HL-60/S4 (cell line): Measurements from ENCODE around the gene GLI3.

Experiments used
- in situ Hi-C: fragments of 300-500 bp; cut with MboI; formaldehyde crosslinking; loops from 2 replicates; pipeline ENCODE4 v1.14.3; 2022; ENCODE audit warnings: low sequenced_read_pairs

The GLI3 gene

DNA sequence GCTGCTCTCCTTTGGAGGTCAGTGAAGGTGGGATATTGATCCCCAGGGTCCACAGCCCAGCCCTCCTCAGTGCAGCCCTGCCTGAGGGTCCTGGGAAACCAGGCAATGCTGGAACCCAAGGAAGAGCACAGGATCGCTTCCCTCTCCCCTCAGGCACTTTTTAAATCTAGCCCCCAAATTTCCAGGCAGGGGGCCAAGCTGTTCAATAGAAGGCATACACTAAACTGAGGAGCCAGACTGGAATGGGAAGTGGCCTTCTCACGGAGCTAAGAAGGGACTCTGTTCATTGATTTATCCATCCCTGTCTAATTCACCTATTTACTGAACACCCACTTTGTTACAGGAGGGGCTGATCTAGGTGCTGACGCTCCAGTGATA lies 60.3 kb downstream of the GLI3 start:
- in situ Hi-C loops: no loop called here

DNA sequence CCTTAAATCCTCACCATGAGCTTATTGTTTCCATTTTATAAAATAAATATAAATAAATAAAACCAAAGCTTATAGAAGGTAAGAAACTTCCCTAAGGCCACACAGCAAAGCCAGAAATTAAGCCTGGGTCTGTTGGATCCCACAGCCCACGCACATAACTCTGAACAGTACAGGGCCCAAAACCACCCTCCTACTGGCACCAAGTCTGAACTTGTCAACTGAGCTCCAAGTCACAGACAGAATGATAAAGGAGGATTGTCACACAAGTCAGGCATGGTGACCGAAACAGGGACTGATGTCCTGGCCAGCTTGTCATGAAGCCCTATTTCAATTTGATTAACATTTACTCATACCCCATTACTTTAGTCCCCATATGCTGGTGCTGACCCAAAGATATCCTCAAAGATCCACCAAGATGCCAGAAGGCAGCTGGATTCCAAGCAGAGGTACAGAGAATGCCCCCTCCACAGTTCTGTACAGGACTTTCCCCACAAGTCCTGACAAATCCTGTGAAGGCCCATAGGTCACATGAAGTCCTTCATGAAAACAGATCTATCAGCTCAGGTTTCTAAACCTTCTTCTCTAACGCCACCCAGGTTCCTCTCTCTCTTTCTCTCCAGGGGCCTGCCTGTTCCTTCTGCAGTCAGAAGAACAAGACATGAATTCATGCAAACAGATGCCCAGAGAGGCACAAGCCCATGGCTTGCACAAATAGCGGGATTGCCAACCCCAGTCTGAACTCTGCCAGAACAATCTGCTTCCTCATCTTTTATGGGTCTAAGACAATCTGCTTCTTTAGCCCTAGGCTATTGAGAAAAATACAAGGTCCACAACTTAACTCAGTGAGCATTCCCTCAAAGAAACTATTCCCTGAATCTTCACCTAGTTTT lies 60.9 kb downstream of the GLI3 start:
- in situ Hi-C loops: no loop called here

DNA sequence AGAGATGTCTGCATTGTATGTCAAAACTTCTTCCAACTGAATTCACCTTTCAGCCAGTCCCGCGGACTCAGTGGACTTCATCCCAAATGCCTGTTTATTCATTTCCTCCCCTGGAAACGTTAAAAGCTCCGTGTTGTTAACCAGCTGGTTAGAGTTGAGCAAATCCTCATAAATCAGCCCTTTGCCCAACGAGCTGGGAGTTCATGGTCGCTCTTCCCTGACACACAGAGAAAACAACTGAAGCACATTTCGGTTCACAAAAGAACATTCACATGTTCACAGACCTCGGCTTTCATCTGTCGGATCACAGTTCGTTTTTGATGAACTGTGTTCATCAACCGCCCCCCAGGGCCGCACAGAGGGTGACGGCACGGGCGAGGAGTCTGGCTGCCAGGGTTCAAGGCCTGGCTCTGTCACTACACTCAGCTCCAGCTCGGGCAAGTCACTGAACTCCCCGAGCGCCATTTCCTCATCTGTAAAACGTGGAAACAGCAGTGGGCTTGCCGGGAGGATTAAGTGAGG lies 62.6 kb downstream of the GLI3 start:
- in situ Hi-C loops: no loop called here

DNA sequence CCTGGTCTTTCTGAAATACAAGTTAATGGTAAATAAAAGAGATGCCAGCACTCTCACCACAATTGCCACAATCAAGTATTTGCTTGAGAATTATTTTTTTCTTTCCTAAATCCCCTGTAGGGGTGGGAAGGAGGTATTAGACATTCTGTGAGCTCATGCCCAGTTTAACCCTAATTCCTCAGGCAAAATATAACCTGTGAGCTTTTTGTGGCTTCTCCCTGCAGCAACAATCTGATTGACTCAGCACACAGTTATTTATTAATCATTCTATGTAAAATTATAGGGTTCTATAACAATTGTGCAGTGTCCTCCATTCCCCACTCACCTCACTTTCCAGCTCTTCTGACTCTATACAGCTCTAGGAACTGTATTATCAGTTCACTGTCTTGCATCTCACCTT lies 66.3 kb downstream of the GLI3 start:
- in situ Hi-C loops: no loop called here

DNA sequence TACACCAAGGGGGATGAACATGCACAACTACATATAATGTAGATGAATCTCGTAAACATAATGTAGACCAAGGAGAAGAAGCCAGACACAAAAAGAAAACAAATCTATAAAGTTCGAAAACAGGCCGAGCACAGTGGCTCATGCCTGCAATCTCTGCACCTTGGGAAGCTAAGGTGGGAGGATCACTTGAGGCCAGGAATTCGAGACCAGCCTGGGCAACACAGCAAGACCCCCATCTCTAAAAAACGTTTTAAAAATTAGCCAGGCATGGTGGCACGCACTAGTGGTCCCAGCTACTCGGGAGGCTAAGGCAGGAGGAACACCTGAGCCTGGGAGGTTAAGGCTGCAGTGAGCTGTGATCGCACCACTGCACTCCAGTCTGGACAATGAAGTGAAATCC lies 68.5 kb downstream of the GLI3 start:
- in situ Hi-C loops: no loop called here

DNA sequence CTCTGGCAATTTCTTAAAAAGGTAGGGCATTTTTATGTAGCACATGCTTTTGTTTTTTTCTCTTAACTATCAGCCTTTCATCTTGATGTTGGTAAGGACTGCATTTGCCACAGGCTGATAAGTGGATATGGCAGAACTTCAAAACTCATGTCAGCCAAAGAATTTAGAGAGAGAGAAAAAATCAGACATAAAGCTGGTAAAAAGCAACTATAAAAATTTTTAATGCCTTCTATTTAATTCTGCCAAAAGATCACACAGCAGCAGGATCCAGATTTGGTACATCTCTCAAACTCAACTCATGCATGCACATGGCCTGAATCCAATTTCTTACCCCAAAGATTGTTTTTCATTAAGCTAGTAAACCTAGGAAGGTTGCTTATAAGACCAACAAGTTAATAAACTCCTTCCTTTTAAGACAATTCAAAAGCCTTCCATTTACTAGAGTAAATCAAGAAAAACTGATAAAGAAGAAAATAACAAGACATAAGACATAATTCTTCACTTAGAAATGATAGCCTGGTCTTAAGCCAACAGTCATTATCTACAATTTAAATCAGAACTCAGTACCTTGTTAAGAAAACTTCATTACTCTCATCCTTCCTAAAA lies 69.3 kb downstream of the GLI3 start:
- in situ Hi-C loops: no loop called here

DNA sequence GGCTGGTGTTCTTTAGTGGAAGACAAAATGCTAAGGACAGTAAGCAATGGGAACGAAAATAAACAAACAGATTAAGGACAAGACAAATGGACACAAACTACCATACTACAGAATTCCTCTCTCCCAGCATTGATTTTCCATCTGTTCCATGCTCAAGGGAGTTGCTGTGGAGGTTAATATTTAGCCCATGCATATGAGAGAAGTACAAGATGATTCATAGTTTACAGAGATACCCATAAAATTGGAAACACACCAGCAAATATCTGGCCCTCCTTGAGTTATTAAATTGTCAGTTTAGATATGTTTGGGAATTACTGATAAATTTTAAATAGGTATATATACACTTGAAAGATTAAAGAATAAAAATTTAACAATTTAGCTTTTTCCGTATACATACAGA lies 69.8 kb downstream of the GLI3 start:
- in situ Hi-C loops: no loop called here

DNA sequence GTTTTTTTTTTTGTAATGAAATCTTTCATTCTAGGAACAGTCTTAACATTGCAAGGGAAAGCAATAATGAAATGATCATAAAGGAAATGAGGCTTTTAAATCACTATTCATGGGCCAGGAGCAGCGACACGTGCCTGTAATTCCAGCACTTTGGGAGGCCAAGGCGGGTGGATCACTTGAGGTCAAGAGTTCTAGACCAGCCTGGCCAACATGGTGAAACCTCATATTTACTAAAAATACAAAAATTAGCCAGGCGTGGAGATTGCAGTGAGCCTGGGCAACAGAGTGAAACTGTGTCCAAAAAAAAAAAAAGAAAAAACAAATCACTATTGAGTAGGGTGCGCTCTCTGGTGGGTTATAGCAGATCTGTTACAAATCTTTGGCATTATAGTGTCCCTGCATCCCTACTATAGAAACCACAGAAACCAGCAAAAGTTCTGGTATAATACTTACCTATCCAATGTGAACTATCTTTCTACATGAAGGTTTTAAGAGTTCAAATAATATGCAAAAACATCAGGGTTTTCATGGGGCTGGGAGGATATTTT lies 72.1 kb downstream of the GLI3 start:
- in situ Hi-C loops: no loop called here

DNA sequence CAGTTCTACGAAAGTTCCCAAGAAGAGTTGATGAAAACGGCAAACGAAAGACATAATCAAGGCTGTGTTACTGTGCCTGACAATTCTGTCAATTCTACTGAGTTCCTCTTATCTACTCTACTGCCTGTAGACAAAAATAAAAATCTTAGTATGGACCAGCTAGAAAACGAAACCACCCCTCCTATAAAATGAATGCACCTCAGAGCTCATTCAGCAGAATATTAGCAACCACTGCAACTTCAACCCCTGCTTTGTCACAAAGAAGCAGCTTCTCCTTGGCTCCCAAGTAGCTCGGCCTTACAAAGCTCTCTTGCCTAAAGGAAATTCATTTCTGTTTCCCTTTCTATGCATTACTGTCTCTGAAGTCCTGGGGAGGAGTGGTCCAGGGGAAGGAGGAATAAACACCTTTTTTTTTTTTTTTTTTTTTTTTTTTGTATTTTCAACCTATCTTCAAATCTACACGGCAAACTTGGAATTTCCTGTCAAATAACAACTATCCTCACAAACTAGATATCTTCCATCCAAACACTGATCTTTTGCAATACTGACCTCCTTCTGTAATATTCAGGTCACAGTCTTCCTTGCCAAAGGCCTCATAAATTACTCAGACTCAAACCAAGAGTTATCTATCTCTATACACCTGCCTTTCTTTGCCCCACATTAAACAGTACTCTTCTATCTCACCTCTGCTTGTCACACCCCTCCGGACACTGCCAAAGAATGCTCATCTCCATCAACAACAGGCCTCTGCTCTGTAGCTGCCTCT lies 74.3 kb downstream of the GLI3 start:
- in situ Hi-C loops: no loop called here

DNA sequence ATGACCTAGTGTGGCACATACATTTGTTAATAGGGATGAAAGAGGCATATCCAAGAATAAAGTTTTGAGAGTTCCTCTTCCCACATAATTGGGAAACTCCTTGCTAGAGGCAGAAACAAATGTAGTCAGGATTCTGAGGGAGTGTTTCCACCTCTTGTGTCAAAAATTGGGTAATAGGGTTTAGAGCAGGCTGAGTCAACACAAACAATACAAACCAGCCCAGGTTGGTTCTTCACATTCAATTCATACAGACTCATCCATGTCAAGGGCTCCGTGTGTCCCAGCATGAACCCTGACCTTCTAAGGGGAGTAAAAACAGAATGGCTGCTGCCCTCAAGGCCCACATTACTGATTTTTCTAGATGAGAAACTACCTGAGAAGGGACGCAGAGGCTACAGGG lies 75.3 kb downstream of the GLI3 start:
- in situ Hi-C loops: no loop called here

DNA sequence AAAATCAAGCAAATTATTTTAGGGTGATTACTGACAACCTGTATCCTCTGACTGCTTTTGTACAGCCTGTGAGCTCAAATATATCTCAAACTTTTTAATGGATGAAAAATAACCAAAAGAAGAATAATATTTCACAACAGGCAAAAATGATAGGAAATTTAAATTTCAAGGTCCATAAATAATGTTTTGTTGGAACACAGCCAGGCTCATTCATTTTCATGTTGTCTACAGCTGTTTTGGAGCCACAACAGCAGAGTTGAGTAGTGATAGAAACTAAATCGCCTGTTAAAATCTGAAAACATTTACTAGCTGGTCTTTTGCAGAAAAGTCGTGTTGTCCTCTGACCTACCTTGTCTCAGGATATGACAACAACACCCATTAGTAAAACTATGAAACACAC lies 75.9 kb downstream of the GLI3 start:
- in situ Hi-C loops: no loop called here

DNA sequence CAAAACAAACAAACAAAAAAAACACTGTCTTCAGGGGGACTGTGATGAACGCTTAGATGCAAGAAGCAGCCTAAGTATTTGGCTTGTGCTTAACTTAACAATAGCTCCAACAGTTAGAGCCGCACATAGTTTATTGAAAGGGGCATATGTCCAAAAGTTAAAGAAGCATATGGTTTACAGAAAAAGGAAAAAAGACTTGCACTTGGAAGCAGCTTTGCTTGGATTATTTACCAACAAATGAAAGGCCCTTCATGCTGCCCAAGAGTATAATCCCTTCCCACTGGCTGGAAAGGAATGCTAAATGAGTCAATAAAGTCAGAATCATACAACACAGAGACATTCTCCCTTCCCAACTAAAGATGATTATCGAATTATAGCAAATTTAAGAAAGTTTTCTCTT lies 77.9 kb downstream of the GLI3 start:
- in situ Hi-C loops: no loop called here

DNA sequence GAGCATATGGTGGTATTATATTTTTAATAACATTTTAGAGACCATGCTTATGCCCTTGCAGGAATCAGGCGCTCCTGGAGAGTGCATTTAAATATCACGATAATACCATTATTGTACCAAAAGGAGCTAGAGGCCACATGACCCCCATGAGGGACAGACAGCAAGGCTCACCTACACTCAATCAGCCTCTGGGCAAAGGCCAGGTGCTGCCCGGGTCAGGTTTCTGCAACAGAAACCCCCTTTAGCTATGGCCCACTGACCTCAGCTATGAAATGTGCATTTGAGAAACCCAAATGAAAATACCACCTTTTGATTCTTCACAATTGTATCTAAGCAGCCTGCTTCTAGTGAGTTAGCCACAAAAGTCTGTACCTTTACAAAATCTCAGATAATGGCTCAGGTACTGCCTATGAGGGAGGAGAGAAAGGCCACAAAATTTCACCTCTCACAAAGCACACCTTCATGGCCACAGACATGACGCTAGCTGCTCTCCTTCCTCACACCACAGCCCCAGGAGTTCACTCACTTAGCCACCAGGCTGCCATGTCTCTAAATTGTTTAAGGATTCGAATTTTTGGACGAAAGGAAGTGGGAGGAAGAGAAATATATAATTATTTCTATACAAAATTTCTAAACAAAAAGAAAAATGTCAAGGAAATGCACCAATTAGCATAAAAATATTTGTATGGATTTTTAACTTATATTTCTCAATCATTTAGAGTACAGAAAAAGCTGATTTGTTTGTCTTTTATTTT lies 79.9 kb downstream of the GLI3 start:
- in situ Hi-C loops: no loop called here

DNA sequence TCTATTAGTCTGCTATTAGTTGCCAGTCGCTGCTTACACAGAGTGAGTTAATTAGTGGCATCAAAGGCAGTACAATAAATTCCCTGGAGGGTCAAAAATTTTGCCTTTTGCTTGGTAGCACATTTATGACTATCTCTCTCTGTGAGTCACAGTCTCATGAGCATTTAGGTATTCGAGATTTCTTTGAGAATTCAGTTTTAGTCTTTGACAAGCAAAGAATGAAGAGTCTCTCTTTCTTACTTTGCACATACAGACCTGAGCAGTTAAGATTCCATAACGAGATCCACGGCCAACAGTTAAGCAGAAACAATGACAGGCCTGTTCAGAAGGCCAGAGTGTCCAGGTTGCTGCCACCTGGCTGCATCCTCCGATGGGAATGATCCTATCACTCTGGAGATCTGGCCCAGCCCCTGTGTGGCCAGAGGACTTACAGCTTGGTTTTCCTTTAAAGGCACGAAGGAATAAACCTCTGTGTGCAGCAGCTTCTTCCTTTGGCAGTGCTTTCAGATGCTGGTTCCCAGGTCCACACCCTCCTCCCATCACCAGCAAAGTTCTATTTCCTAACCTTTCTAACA lies 80.6 kb downstream of the GLI3 start:
- in situ Hi-C loops: no loop called here

DNA sequence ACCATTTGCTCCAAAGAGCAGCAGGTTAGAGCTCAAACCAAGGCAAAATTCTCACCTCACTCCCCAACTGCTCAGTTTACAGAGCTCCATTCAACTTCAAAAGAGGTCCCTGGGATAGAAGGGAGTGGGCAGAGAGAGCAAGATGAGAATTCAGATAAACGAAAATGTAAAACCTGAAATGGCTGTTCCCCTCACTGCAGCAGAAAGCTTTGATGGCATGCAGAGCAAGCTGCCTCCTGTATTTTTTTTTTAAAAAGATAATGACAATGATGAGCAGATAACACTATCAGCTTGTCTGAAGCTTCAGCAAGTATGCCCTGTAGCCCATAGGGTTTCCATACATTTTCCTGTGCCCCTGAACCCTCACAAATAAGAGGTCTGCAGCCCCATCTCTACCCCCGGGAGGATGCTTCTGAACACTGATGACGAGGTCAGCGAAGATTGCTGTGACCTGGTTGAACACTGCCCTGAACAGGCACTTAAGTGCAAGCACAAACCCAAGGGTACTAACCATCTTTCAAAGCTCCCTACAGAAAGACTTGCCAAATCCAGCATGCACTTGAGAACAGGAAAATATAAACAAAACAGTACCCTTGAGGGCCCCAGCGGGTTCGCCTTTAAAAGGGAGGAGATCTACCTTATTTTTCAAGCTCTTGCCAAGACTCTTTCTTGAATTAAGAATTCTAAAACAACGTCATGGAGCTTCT lies 81.3 kb downstream of the GLI3 start:
- in situ Hi-C loops: no loop called here

DNA sequence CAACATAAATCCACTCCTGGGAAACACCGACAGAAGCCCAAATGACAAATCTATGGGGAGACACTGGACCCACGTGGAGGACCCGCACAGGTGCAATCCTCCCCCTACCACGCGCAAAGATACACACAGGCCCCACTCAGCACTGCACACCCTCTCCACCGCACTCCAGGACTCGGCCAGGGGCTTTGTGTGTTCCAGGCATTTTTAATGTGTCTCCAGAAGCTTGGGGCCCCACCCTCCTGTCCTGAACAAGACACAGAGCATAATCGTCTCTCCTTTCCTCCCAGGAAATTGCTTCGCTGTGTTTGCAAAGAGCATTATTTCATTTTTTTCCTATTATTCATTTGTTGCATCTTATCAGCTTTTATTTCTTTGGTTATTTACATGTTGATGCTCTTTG lies 82.8 kb downstream of the GLI3 start:
- in situ Hi-C loops: no loop called here

DNA sequence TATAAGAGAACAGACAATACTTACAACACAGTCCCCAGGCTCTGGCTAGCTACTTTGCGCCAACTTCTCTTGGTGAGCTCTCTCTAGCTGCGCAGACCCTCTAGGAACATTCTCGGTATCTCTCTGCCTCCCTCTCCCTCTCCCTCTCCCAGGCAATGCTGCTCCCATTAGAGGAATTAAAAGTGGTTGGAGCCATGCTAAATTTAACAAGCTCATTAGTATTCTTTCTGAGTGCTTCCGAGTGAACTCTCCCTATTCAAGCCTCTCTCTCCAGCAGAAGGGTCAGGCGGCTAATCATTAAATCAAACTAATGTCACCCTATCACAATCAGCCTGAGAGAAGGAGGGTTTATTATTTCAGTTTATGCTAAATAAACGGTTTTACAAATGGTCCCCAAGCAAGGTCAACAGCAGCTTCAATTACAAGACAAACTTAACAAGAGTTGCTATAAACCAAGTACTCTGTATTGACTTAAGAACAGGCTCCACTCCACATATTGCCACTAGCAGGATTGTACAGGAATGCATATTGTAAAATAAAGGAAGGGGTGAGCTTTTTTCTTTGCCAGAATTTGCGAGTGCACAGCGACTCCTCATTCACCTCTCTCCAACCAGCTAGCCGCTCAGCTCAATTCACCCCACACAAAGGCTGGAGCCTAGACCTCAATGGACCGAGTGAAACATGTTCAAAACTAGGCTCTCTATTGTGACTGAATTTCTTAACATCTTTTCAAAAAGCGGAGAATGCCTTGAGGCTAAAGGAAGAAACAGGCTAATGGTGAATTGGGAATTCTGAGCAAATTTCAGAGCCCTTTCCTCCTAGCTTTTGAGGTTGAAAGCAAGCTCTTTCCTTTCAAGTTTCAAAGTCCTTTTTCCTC lies 84.4 kb downstream of the GLI3 start:
- in situ Hi-C loops: no loop called here

DNA sequence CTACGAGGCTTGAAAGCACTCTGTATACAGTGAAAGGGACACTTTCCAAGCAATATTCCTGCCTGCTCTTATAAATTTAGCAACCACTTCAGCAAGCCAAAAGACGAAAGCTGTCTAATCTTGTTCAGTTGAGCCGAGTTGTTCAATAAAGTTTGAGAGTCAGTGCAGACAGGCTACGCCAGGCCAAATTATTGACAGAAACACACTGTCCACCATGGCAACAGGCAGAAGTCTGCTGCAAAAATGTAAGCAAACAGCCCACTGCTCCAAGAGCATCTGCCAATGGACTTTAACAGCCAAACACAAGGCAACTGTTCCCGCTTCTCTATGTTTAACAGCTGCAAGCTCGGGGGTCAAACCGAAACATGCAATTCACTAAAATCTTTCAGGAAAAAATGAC lies 85.7 kb downstream of the GLI3 start:
- in situ Hi-C loops: no loop called here

DNA sequence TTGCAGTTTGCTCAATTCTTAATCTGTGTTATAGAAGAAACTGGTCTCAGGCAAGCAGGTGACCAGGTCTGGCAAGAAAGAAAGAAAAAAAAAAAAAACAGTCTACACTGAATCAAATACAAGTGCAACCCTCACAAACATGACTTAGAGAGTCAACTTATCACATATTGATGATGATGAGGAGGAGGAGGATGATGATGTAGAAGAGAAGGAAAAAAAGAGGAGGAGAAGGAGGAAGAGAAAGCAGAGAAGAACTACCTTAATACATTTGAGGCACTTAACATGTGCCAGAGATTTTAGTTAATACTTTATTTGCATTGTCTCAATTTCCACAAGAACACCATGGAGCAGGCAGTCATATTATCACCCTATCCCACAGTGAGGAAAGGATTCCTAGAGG lies 91.5 kb downstream of the GLI3 start:
- in situ Hi-C loops: no loop called here
